Measurements from ENCODE around the gene SLC26A11.

SLC26A11 gene

DNA sequence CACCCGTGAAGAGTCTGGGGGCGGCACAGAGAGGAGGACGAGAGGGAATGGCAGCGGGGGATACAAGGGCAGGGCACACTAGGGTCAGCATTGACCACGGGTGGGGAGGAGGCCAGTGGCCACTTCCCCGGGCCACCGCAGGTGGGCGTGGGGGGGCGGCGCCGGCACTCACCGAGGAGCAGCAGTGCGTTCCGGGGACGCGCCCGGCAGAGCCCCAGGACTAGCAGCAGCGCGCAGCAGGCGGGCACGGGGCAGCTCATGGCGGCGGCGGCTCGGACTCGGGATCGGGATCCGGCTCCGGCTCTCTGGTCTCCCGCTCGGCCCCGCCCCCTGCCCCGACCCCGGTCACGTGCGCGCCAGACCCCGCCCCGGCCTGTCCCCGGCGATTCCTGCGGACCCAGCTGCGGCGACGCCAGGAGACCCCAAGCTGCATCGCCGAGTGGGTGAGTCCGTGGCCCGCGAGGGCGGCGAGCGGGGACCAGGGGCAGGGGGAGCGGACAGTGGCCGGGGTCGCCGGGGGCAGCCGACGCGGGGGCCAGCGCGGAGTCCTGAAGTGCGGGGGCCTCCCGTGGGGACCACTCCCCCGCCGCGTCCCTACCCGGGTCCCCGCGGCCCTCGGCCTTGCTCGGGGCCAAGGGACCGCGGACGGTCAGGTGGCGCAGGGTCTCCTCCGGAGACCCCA lies at the start of gene SLC26A11, which contains the start of gene SGSH:
SLC26A11 (plus strand) TSS at position 374 of the 682 bp plus-strand sequence. CDS start 1,134 bp downstream, outside the sequence.
SGSH (minus strand) TSS at position 280 of the 682 bp plus-strand sequence; CDS start at position 260, 20 bp downstream.
- peak; percentile 13 to 47 for DNase-seq (ENCODE audit: extremely low read depth in 1 of 2, low read depth in 1 of 2)

DNA sequence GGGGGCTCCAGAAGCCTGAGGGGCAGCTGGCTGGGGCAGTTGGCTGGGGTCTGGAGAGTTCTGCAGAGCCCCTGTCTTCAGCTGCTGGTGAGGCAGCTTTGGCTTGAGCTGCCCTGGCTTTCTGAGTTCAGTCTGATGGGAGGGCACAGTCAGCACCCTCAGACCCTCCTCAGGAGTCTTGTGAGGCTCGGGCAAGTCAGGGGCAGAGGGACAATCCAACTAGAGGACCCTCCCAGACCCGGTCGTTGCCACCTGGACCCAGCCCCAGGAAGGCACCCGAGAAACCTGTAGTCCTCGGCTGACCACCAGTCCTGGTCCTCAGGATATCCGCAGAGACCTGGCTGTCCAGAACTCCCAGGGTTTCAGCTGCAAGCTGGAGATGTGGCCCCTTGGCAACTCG lies 48.5 kb upstream of the SLC26A11 start:
- DNase-seq (ENCODE audit: extremely low read depth in 1 of 2, low read depth in 1 of 2) = no peak

DNA sequence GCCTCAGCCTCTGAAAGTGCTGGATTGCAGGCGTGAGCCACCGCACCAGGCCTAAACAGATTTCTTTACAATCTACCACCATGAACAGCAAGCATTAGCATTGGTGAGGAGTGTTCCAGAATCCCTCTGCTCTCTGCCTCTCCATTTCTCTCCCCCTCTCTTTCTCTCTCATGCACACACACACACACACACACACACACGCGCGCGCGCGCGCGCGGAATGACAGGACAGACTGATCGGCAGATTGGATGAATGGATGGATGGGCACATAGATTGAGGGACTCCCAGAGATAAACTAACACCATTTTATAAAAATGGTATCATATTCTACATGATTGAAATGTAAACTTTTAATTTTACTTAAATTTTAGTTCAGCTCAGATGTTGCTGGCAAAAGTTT lies 47.1 kb upstream of the SLC26A11 start:
- no peak for DNase-seq (ENCODE audit: extremely low read depth in 1 of 2, low read depth in 1 of 2)

DNA sequence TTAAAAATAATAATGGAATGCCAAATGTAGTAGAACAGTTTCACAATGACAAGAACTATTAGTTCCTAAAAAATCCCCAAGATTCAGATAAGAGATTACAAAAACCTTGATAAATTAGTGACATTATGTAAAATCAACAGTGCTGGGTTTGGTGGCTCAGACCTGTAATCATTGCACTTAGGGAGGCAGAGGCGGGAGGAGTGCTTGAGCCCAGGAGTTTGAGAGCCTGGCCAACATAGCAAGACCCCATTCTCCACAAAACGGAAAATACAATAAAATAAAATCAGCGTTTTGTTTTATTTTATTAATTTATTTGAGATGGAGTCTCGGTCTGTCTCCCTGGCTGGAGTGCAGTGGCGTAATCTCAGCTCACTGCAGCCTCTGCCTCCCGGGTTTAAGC lies 46.3 kb upstream of the SLC26A11 start:
- no peak for DNase-seq (ENCODE audit: extremely low read depth in 1 of 2, low read depth in 1 of 2)

DNA sequence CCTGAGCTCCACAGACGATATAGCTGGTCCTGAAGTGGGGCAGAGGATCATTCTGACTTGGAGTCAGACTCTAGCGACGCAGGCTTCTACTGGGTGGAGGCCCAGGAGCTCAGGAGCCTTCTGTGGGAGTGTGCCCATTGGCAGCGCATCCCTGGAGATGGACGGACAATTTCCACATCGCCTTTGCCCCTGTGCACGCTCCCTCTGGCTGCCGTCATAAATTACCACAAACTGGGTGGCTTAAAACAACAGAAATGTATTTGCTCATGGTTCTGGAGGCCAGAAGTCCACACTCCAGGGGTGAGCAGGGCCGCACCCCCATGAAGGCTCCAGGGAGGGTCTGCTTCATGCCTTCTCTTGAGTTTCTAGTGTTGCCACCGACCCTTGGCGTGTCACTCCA lies 43.5 kb upstream of the SLC26A11 start:
- no peak for DNase-seq (ENCODE audit: extremely low read depth in 1 of 2, low read depth in 1 of 2)

DNA sequence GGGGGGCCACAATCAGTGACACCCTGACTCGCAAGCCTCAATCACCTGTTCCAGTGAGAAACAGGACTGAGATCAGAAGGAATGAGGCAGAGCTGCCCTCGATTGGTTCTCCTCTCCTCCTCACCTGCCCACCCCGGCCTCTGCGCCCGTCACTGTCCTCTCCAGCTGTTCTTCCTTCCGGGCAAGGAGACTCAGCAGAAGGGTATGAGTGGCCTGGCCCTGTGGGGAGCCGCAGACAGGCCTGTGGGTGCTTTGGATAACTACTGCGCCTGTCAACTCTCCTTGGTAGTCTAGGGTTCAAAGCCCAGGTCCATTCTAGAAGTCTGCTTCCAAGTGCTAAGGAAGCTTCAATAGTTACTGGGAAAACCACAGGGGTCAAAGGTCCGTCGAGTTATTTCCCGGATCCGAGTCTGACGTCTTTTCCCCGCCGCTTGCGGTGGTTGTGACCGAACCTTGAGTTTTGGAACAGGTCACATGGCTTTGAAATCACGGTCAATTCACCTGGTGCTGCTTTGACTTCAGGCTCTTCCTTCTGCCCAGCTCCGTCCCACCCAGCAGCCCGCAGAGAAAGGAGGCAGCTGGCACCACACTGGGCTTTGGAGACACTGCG lies 42.1 kb upstream of the SLC26A11 start:
- DNase-seq (ENCODE audit: extremely low read depth in 1 of 2, low read depth in 1 of 2) = no peak

DNA sequence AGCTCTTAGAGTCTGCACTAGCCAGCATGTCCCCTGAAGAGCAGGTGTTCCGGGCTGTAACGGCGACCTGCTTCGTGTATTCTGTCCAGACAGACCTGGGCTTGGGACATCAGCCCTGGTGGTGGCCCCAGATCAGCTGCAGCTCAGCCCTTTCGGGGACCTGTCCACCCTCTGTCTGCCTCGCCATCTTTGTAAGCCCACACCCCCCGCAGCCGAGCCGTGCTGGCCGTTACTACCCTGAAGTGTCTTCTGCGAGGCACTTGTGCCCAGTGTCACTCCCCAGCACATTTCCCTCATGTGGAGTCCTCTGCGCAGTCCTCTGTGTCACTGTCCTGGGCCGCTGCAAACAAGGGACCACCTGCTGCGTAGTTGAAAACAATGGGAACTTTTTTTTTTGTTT lies 40.0 kb upstream of the SLC26A11 start:
- DNase-seq (ENCODE audit: extremely low read depth in 1 of 2, low read depth in 1 of 2) = no peak

DNA sequence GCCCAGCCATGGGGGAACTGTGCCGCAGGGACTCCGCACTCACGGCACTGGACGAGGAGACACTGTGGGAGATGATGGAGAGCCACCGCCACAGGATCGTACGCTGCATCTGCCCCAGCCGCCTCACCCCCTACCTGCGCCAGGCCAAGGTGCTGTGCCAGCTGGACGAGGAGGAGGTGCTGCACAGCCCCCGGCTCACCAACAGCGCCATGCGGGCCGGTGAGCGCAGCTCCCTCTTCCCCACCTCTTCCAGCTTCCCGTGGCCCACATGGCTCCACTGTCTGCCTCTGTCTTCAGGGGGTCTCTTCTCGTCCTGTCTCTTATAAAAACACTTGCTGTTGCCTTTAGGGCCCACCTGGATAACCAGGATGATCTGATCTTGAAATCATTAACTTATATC lies 38.8 kb upstream of the SLC26A11 start:
- DNase-seq (ENCODE audit: extremely low read depth in 1 of 2, low read depth in 1 of 2) = no peak

DNA sequence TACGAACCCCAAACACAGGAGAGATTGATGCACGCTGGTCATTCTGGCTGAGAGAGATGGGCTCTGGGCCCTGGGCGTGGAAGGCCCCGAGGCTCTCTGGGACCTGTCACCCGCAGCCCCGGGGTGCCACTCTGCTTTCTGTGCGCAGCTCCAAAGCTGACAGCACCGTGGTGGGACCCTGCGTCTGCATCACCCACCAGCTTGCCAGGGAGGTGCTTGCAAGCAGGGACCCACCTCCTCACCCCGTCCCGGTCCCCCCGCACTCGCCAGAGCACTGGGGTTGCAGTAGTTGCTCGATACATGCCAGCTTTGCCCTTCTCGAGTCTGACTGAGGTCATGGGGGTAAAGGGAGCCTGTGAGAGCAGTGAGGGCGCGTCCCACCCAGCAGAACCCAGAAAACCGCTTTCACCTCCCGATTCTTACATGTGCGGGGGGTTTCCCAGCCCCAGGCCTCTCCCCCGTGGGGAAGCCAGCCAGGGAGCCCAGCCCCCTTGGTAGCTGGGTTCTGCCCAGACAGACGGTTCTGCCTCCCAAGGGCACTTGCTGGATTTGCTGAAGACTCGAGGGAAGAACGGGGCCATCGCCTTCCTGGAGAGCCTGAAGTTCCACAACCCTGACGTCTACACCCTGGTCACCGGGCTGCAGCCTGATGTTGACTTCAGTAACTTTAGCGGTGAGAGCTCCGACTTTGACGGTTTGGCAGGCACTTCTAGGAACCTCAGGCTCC lies 37.9 kb upstream of the SLC26A11 start:
- DNase-seq (ENCODE audit: extremely low read depth in 1 of 2, low read depth in 1 of 2) = no peak

DNA sequence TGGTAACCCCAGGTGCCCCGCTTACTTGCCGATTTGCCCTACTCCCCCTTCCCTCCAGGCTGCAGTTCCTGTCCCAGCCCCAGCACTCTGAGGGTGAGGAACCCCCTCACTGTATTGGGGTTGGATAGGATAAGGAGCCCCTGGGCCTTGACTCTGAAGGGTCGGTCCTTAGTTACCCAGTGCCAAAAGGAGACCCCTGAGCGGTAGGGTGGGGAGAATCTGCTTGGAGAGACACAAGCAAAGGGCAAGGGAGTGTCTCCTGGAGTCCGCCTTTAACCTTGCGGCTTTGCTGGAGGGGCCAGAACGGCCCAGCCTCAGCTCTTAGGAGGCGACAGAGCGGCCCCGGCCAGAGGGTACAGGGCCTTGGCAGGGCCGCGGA lies 37.4 kb upstream of the SLC26A11 start:
- DNase-seq (ENCODE audit: extremely low read depth in 1 of 2, low read depth in 1 of 2) = no peak

DNA sequence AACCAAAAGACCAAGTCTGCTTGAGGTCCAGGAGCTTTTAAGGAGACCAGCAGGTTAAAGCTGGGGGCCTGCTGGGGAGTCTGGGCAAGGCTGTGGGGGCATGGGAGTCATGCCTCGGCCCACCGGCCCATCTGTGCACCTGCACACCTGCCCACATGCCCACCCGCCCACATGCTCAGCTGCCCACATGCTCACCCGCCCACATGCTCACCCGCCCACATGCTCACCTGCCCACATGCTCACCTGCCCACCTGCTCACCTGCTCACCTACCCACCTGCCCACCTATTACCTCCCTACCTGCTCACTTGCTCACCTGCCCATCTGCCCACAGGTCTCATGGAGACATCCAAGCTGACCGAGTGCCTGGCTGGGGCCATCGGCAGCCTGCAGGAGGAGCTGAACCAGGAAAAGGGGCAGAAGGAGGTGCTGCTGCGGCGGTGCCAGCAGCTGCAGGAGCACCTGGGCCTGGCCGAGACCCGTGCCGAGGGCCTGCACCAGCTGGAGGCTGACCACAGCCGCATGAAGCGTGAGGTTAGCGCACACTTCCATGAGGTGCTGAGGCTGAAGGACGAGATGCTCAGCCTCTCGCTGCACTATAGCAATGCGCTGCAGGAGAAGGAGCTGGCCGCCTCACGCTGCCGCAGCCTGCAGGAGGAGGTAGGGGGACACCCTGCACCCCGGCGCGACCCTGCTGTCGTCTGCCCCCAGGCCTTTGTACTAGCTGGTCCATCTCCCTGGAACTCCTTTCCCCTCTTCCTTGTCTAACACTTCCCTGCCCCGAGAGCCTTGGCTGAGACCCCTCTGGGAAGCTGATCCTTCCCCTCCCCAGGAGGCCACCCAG lies 36.4 kb upstream of the SLC26A11 start:
- no peak for DNase-seq (ENCODE audit: extremely low read depth in 1 of 2, low read depth in 1 of 2)

DNA sequence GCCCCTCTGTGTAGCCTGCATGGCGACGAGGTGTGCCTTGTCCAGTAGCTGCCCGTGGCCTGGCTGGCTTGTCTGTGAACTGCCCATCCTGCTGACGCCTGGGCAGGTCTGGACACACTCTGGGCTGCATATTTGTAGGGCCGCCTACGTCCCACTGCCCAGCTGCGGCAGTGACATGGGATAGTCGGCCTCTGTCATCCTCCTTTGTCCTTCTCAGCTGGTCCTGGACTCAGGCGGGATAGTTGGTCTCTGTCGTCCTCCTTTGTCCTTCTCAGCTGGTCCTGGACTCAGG lies 35.9 kb upstream of the SLC26A11 start:
- no peak for DNase-seq (ENCODE audit: extremely low read depth in 1 of 2, low read depth in 1 of 2)

DNA sequence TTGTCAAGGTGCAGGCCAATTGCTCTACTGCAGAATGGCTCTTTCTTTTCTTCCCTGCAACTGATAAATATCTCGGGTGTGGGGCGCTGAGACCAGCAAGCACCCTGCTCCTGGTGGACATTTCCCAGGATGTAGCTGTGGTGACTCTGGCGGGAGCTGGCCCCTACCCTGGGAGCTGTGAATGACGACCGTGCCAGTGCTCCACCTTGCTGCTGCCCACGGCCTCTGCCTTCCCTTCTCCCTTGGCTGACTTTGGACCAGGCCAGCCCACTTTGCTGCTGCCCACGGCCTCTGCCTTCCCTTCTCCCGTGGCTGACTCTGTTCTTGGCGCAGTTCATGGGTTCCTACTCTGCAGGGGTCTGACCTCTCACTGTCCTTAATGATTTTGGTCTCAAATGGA lies 34.3 kb upstream of the SLC26A11 start:
- no peak for DNase-seq (ENCODE audit: extremely low read depth in 1 of 2, low read depth in 1 of 2)

DNA sequence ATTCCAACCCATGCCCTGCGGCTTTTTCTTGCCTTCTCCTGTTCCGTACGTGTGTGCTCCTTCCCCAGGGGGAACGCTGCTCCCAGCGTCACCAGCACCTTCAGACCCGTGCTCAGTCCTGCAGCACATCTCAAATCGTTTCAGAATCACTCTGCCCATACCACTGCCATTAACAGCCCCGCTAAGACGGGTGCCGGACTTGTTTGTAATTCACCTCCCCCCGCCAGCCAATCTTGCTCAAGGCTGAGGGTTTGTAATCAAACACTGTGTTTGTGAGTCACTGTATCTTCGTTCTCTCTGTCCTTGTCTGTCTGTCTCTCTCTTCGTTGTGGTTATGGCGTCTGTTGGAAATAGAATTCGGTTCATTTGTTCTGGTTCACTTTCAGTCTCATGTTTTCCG lies 33.1 kb upstream of the SLC26A11 start:
- DNase-seq (ENCODE audit: extremely low read depth in 1 of 2, low read depth in 1 of 2) = no peak

DNA sequence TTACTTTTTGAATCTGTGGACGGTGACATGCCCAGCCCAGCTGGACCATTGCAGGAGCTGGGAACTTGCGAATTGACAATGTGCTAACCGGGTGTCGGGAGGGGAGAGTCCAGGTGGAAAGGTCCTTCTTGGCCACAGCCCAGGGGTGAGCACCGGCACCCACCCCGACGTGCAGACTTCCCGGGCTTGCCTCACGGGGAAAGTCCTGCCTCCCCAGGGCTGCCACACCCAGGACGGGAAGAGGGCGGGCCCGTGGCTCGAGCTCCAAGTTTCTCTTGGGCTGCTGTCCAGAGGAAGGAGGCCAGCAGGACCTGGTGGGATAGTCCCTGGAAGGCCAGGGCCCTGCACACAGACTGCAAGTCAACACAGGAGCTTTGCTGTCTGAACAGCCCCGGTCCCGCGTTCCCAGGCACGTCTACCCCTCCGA lies 32.7 kb upstream of the SLC26A11 start:
- DNase-seq (ENCODE audit: extremely low read depth in 1 of 2, low read depth in 1 of 2) = no peak

DNA sequence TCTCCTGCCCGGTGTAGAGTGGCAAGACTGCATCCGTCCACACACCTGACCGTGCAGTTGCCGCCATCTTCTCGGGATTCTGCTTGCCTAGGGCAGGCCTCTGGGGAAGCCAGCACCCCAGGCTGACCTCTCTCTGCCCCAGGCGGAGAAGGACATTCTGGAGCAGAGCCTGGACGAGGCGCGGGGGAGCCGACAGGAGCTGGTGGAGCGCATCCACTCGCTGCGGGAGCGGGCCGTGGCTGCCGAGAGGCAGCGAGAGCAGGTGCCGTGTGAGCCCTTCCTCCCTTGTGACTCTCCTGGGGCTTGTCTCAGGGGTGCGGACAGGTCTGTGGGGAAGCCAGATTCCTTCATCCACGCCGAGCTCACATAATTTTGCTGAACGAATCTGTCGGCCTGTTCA lies 30.6 kb upstream of the SLC26A11 start:
- DNase-seq (ENCODE audit: extremely low read depth in 1 of 2, low read depth in 1 of 2) = no peak

DNA sequence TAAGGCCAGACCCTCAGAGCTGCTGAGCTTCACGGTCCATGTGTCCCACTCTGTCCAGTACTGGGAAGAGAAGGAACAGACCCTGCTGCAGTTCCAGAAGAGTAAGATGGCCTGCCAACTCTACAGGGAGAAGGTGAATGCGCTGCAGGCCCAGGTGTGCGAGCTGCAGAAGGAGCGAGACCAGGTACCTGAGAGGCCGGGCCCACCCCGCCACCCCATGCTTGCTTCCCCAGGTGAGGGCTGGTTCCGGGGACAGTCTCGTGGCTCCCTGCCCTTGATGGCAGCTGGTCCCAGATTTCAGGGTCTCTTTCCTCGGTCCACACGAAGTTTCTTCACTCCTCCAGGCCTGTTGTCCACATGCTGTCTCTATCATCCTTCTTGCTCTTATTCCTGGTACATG lies 29.5 kb upstream of the SLC26A11 start:
- DNase-seq (ENCODE audit: extremely low read depth in 1 of 2, low read depth in 1 of 2) = no peak

DNA sequence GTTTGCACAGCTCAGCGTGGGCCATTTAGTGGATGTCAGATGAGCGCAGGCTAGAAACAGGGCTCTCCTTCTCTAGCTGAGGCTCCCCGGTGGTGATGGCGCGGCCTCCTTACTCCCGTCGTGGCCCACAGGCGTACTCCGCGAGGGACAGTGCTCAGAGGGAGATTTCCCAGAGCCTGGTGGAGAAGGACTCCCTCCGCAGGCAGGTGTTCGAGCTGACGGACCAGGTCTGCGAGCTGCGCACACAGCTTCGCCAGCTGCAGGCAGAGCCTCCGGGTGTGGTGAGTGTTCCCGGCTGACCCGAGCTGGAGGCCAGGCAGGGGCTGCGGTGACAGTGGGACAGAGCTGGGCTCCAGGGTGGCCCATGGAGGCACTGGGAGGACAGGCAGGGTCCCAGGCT lies 29.0 kb upstream of the SLC26A11 start:
- no peak for DNase-seq (ENCODE audit: extremely low read depth in 1 of 2, low read depth in 1 of 2)

DNA sequence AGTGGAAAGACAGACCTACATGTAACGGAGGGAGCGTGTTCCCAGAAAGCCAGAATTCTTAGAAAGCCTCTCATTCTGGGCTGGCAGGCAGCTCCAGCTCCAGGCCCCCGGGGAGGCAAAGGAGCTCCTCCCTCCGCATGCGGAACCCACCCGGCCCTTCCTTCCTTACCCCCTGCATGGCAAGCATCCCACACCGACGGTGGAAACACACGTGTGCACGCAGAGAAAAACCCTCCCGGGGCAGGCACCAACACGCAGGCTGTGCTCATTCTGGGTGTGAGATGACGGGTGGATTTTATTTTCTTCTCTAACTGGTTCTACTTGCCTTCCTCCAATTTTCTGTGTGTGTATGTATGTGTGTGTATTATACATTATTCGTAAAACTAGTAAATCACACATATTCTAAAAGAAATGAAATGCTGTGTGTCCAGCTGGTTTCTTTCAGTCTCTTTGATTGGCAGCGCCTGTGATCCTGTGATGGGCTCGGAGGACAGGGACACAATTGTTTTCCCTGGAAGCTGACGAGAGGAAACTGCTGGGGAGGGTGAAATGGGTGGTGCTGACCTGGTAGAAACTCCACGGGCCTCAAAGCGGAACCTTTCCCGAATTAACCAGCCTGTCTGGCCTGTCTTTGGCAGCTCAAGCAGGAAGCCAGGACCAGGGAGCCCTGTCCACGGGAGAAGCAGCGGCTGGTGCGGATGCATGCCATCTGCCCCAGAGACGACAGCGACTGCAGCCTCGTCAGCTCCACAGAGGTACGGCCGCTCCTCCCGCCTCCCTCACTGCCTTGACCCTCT lies 28.2 kb upstream of the SLC26A11 start:
- no peak for DNase-seq (ENCODE audit: extremely low read depth in 1 of 2, low read depth in 1 of 2)

DNA sequence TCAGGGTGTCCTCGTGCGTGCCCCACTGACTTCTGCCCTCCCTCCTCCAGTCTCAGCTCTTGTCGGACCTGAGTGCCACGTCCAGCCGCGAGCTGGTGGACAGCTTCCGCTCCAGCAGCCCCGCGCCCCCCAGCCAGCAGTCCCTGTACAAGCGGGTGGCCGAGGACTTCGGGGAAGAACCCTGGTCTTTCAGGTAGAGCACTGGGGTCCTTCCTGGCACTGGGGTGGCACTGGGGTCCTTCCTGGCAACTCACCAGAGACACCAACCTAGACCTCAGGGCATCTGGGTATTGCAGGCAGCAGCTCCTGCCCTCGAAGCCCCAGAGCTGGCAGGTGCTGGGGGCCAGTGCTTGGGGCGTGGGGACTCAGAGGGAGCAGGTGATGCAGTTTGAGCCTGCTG lies 25.1 kb upstream of the SLC26A11 start:
- DNase-seq (ENCODE audit: extremely low read depth in 1 of 2, low read depth in 1 of 2) = no peak
